OCI-LY1 (cell line): ENCODE measurements around the gene CA9.

ENCODE experiments used
- CTCF ChIP-seq: fragments of 200-600 bp; sonication (generic), shearing (Covaris generic); IDR thresholded peaks from 2 replicates; pipeline ENCODE4 v1.5.1; 2017; ENCODE audit warnings: mild to moderate bottlenecking, antibody characterized with exemption, low read length, moderate library complexity, mixed read lengths
- EZH2 ChIP-seq: fragments of 200-600 bp; sonication (generic), shearing (Covaris generic); IDR thresholded peaks from 2 replicates; pipeline ENCODE4 v1.8.0; 2017; ENCODE audit warnings: borderline replicate concordance, mixed run types, mild to moderate bottlenecking, antibody characterized with exemption, low read length, moderate library complexity, mixed read lengths

GRCh38 chr9:35674025-35674361 is 265 bp downstream of the CA9 start:
- TF ChIP-seq EZH2 (no peak), CTCF (no peak)
